ENCODE data around the gene IQSEC1.
A peak's percentile ranks its signal among the peaks of the same experiment; 100 is the strongest.

- TF ChIP-seq PKNOX1 (IDR thresholded peaks at IDR 0.05) (no peak), CTCF (IDR thresholded peaks at IDR 0.05 in 2 of 3, conservative IDR thresholded peaks at IDR 0.05 in 1 of 3; ENCODE audit: control insufficient read depth in 2 of 3, extremely low read depth in 1 of 3, insufficient read depth in 1 of 3, low read depth in 3 of 3, low read length in 3 of 3) (peak; percentile 94 to 98 (median 95)), CREM (IDR thresholded peaks at IDR 0.05; ENCODE audit: low read depth) (0 out of 2 replicates have a peak, but pooled peaks have one; percentile 20), RELA (IDR thresholded peaks at IDR 0.05; ENCODE audit: borderline replicate concordance, partially characterized antibody) (peak; percentile 27), FOXM1 (IDR thresholded peaks at IDR 0.05; ENCODE audit: low read depth, low read length) (no peak), SIN3A (IDR thresholded peaks at IDR 0.05; ENCODE audit: low read depth, low read length) (no peak), EZH2 (IDR thresholded peaks at IDR 0.05; ENCODE audit: borderline replicate concordance, control insufficient read depth, low read depth, low read length) (no peak), YY1 (IDR thresholded peaks at IDR 0.05; ENCODE audit: low read depth, low read length) (0 out of 2 replicates have a peak, but pooled peaks have one; percentile 28)
These were observed 18.8 kb upstream of the IQSEC1 start for GRCh38 chr3:13091898-13092611.

All from GM12878 (cell line).